Mucosa of stomach (tissue), 1 donor: Measurements from ENCODE around the gene C22orf39.

Experiments used
- H3K27me3 ChIP-seq: one replicate; pipeline ENCODE4 v1.7.0; 2013; ENCODE audit warnings: mild to moderate bottlenecking, low read length; ENCODE audit not compliant: control insufficient read depth, insufficient read depth
- H3K36me3 ChIP-seq: one replicate; pipeline ENCODE4 v1.7.0; 2013; ENCODE audit warnings: low read length; ENCODE audit not compliant: control insufficient read depth, insufficient read depth
- H3K4me1 ChIP-seq: one replicate; pipeline ENCODE4 v1.7.0; 2013; ENCODE audit warnings: mild to moderate bottlenecking, low read length; ENCODE audit not compliant: control insufficient read depth, insufficient read depth
- H3K4me3 ChIP-seq: one replicate; pipeline ENCODE4 v1.7.0; 2013; ENCODE audit warnings: low read length
- H3K9ac ChIP-seq: one replicate; pipeline ENCODE4 v1.7.0; 2013; ENCODE audit warnings: mild to moderate bottlenecking, low read length, moderate library complexity
- H3K9me3 ChIP-seq: one replicate; pipeline ENCODE4 v1.7.0; 2013; ENCODE audit warnings: mild to moderate bottlenecking, low read length, moderate library complexity; ENCODE audit not compliant: control insufficient read depth
- donor health status: Pancreatic carcinoma.

C22orf39 gene

GRCh38 chr22:19432133-19432851 is 15.2 kb downstream of the C22orf39 start, which contains the start of gene MRPL40:
Gene MRPL40, plus strand, starts transcription at chr22:19432545. Its CDS starts 10 bp downstream, at chr22:19432555.
- Histone ChIP-seq H3K4me3 (peak within 1 kb of the TSS; percentile 82), H3K36me3 (peaks cover 5% of the 10 kb centered on the region), H3K27me3 (no peaks in the 10 kb centered on the region), H3K4me1 (no peaks in the 10 kb centered on the region), H3K9ac (peak within 1 kb of the TSS; percentile 92), H3K9me3 (no peaks in the 10 kb centered on the region)

DNA sequence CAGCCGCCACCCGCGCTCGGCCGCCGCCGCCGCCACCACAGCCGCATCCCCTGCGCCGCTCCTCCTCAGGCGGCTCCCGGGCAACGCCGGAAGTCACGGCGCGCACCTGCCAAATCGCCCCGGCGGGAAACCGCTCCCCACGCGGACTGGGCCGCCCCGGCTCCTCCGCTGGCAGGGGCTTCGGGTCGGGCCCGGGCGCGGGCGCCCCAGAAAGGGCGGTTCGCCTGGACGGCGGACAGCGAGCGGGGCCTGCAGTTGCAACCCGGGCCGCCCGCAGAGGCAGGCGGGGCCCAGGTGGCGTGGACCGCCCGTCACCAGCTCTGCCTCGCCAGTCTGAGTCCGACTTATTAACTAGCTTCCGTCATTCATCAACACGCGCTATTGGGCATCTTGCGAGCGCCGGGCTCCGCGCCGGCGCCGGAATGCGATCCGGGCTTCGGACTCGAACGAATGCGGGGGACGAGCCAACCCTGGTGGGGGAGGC is 15.8 kb downstream of the C22orf39 start, which contains the start of gene HIRA:
HIRA (minus strand) TSS at position 85 of the 484 bp plus-strand sequence. CDS start 257 bp downstream, outside the sequence.
- no peaks in the 10 kb centered on the region for H3K27me3 ChIP-seq
- H3K36me3 ChIP-seq: peaks cover 5% of the 10 kb centered on the region
- peak within 1 kb of the TSS; percentile 82 for H3K4me3 ChIP-seq
- no peaks in the 10 kb centered on the region for H3K9me3 ChIP-seq
- H3K9ac ChIP-seq: peak within 1 kb of the TSS; percentile 92
- no peaks in the 10 kb centered on the region for H3K4me1 ChIP-seq

DNA sequence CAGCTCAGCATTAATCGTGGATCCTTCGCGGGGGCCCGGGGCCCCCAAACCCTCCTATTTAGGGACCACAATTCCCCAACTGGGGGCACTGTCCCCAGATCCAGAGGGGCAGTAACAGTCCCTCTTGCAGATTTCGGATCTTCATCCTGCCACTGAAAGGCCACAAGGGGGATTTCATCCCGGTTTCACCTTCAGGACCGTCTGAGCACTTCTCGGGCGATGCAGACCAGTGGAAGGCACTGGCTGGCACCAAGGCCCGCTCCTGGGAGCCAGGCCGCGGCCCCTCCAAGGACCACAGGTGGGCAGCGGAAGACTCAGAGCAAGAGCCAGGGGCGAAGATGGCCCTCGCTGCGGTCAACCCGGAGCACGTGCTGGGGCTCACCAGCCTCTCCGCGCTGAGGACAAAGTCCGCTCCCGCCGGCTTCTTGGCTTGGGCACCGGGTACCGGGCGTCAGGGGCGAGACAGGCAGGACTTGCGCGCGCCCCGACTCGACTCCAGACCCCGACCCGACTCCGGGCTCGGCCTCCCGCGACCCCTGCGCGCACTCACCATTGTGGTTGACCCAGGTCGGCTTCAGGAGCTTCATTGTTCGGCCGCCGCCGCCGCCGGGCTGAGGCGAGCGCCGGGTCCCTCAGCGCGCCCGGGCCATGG is 16.5 kb downstream of the C22orf39 start:
- Histone ChIP-seq H3K4me3 (peak overlapping the region; percentile 79), H3K4me1 (no peaks in the 10 kb centered on the region), H3K9me3 (no peaks in the 10 kb centered on the region), H3K27me3 (no peaks in the 10 kb centered on the region), H3K9ac (peak overlapping the region; percentile 85), H3K36me3 (peaks cover 5% of the 10 kb centered on the region)

- H3K27me3 ChIP-seq: no peaks in the 10 kb centered on the region
- H3K9me3 ChIP-seq: no peaks in the 10 kb centered on the region
- no peaks in the 10 kb centered on the region for H3K4me1 ChIP-seq
Measured at GRCh38 chr22:19429950-19430889, 17.3 kb downstream of the C22orf39 start.

DNA sequence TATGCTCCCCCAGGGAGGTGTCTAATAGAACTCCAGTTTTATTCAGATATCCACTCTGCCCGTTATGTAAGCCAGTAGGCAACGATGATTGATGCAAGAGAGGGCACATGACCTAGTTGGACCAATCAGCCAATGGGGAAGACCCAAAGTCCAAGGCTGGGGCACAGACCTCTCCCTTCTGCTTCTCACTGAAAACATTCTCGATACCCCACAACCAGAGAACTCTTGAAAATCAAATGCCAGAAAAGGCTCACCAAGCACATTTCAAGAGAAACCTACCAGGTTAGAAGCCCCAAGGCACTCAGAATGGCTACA is 23.4 kb downstream of the C22orf39 start:
- Histone ChIP-seq H3K36me3 (no peaks in the 10 kb centered on the region), H3K27me3 (no peaks in the 10 kb centered on the region), H3K4me3 (no peak overlapping the region), H3K9me3 (no peaks in the 10 kb centered on the region), H3K4me1 (no peaks in the 10 kb centered on the region), H3K9ac (no peak overlapping the region)

More at GRCh38 chr22:19429950-19430889, 17.3 kb downstream of the C22orf39 start:
- H3K9ac ChIP-seq: peak overlapping the region; percentile 85
- no peaks in the 10 kb centered on the region for H3K36me3 ChIP-seq
- peak overlapping the region; percentile 79 for H3K4me3 ChIP-seq

GRCh38 chr22:19422440-19423301 is 24.8 kb downstream of the C22orf39 start:
- Histone ChIP-seq H3K9ac (no peak overlapping the region), H3K9me3 (no peaks in the 10 kb centered on the region), H3K27me3 (no peaks in the 10 kb centered on the region), H3K36me3 (no peaks in the 10 kb centered on the region), H3K4me1 (no peaks in the 10 kb centered on the region), H3K4me3 (no peak overlapping the region)

- Histone ChIP-seq H3K27me3 (no peaks in the 10 kb centered on the region), H3K4me1 (no peaks in the 10 kb centered on the region), H3K9me3 (no peaks in the 10 kb centered on the region), H3K4me3 (no peak overlapping the region), H3K36me3 (no peaks in the 10 kb centered on the region), H3K9ac (no peak overlapping the region)
Measured at GRCh38 chr22:19420321-19420720, 27.2 kb downstream of the C22orf39 start.

GRCh38 chr22:19419464-19420178 is 27.9 kb downstream of the C22orf39 start:
- Histone ChIP-seq H3K9ac (no peak overlapping the region), H3K36me3 (no peaks in the 10 kb centered on the region), H3K4me3 (no peak overlapping the region), H3K4me1 (no peaks in the 10 kb centered on the region), H3K27me3 (no peaks in the 10 kb centered on the region), H3K9me3 (no peaks in the 10 kb centered on the region)

- Histone ChIP-seq H3K27me3 (no peaks in the 10 kb centered on the region), H3K4me1 (no peaks in the 10 kb centered on the region), H3K9me3 (no peaks in the 10 kb centered on the region)
Measured at GRCh38 chr22:19419086-19419463, 28.4 kb downstream of the C22orf39 start.

GRCh38 chr22:19412923-19413322 is 34.6 kb downstream of the C22orf39 start:
- H3K36me3 ChIP-seq: no peaks in the 10 kb centered on the region
- no peaks in the 10 kb centered on the region for H3K9me3 ChIP-seq
- no peaks in the 10 kb centered on the region for H3K27me3 ChIP-seq
- no peak overlapping the region for H3K4me3 ChIP-seq
- peaks cover 8% of the 10 kb centered on the region for H3K4me1 ChIP-seq
- no peak overlapping the region for H3K9ac ChIP-seq

More at GRCh38 chr22:19419086-19419463, 28.4 kb downstream of the C22orf39 start:
- H3K36me3 ChIP-seq: no peaks in the 10 kb centered on the region
- H3K9ac ChIP-seq: no peak overlapping the region
- H3K4me3 ChIP-seq: no peak overlapping the region
